Epithelial cell of proximal tubule (primary cell): ENCODE measurements around the gene FASTKD2. TPM values are rescaled to one million over a fixed set of nuclear protein-coding genes. Genes with fewer than 3 reads are reported as not detected.

ENCODE experiments used
- DNase-seq: peaks from one replicate; pipeline ENCODE4 v3.0.0-alpha.2; 2011; ENCODE audit warnings: low read depth
- H3K4me3 ChIP-seq: 2 replicates; pipeline ENCODE4 v1.5.1; 2011; ENCODE audit warnings: low read depth, mild to moderate bottlenecking, low read length
- CTCF ChIP-seq: conservative IDR thresholded peaks from 2 replicates; pipeline ENCODE4 v1.5.1; 2012; ENCODE audit warnings: low read depth, mild to moderate bottlenecking, low read length
- total RNA-seq: library from RNA; depleted of rRNA; stranded (reverse); fragments of >200 nt; gene quantifications from 2 replicates; pipeline ENCODE4 v1.2.3, GENCODE V29; 2015

FASTKD2 gene
- total RNA-seq, 1 donor from 2014 or later = 29.7 TPM

DNA sequence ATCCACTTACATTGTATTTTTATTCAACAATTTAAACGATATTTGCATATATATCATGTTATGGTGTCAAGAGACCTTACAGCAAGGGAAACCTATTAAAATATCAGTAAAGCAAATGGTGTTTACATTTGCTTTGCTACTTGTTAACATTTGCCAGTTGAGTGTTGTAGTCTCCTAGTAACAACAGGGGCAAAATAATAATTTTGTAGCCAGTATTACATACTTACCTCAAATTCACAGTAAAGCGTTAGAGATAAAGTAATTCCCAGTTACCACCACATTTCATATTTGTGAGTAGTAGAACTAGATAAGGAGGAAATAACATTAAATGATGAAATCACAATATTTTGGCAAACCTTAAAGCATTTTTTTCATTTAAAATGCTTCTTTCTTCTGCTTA lies 71.3 kb downstream of the FASTKD2 start:
- no peak for DNase-seq
- H3K4me3 ChIP-seq = no peak overlapping the region
- TF ChIP-seq CTCF = no peak

- no peak for TF ChIP-seq CTCF
- DNase-seq = no peak
- no peak overlapping the region for H3K4me3 ChIP-seq
Observed at GRCh38 chr2:206837775-206838174, 72.4 kb downstream of the FASTKD2 start.

- H3K4me3 ChIP-seq = no peak overlapping the region
- no peak for DNase-seq
- TF ChIP-seq CTCF = no peak
Observed at GRCh38 chr2:206838690-206839089, 73.3 kb downstream of the FASTKD2 start.

- peak; percentile 9 for TF ChIP-seq CTCF
- H3K4me3 ChIP-seq = no peak overlapping the region
- DNase-seq = no peak
Observed at GRCh38 chr2:206840999-206841398, 75.6 kb downstream of the FASTKD2 start.

Other genes with a start within 250 kb of the FASTKD2 start
- gene FAM237A, start 123.1 kb upstream of the FASTKD2 start, total RNA-seq = not detected in 2 replicates
- not detected in 2 replicates for gene DYTN, start 47.2 kb upstream of the FASTKD2 start, total RNA-seq
- 0.23 and 0.58 TPM in 2 replicates for gene MDH1B, start 278 bp upstream of the FASTKD2 start, total RNA-seq
- gene CPO, start 173.9 kb downstream of the FASTKD2 start, total RNA-seq = not detected in 2 replicates